Endodermal cell (in vitro differentiated cells): ENCODE measurements around the gene CPED1. TPM values are rescaled to one million over a fixed set of nuclear protein-coding genes. Genes with fewer than 3 reads are reported as not detected.

Experiments
- DNase-seq: peaks from one replicate; pipeline ENCODE4 v3.0.0-alpha.2; 2017
- H3K27ac ChIP-seq: 2 replicates; pipeline ENCODE4 v1.5.1; 2013; ENCODE audit warnings: mild to moderate bottlenecking, low read depth, low read length, moderate library complexity
- H3K27me3 ChIP-seq: 2 replicates; pipeline ENCODE4 v1.6.1; 2013; ENCODE audit warnings: mild to moderate bottlenecking, low read length, moderate library complexity; ENCODE audit not compliant: insufficient read depth, control insufficient read depth, poor library complexity, severe bottlenecking
- H3K36me3 ChIP-seq: 2 replicates; pipeline ENCODE4 v1.7.0; 2013; ENCODE audit warnings: mild to moderate bottlenecking, low read length, moderate library complexity; ENCODE audit not compliant: control insufficient read depth, insufficient read depth
- H3K4me1 ChIP-seq: one replicate; pipeline ENCODE4 v1.7.0; 2013; ENCODE audit warnings: low read length; ENCODE audit not compliant: control insufficient read depth, insufficient read depth
- H3K4me3 ChIP-seq: 2 replicates; pipeline ENCODE4 v1.5.1; 2013; ENCODE audit warnings: mild to moderate bottlenecking, low read length, moderate library complexity
- H3K9ac ChIP-seq: 2 replicates; pipeline ENCODE4 v1.6.1; 2013; ENCODE audit warnings: mild to moderate bottlenecking, low read length, moderate library complexity; ENCODE audit not compliant: poor library complexity, severe bottlenecking; ENCODE audit errors: extremely low read depth
- H3K9me3 ChIP-seq: 2 replicates; pipeline ENCODE4 v1.6.1; 2013; ENCODE audit warnings: mild to moderate bottlenecking, low read length, moderate library complexity; ENCODE audit not compliant: control insufficient read depth
- H3K27ac Mint-ChIP-seq: 2 replicates; pipeline ENCODE4 v1.8.0; 2020; ENCODE audit warnings: mixed read lengths
- H3K27me3 Mint-ChIP-seq: 2 replicates; pipeline ENCODE4 v1.8.0; 2021; ENCODE audit warnings: mild to moderate bottlenecking, mixed read lengths; ENCODE audit not compliant: insufficient read depth
- H3K36me3 Mint-ChIP-seq: 2 replicates; pipeline ENCODE4 v1.8.0; 2020; ENCODE audit warnings: low read depth, mixed read lengths
- H3K4me1 Mint-ChIP-seq: 2 replicates; pipeline ENCODE4 v1.8.0; 2020; ENCODE audit warnings: mixed read lengths
- H3K4me3 Mint-ChIP-seq: 2 replicates; pipeline ENCODE4 v1.8.0; 2020; ENCODE audit warnings: mild to moderate bottlenecking, moderate library complexity, mixed read lengths
- H3K9me3 Mint-ChIP-seq: 2 replicates; pipeline ENCODE4 v1.8.0; 2020; ENCODE audit warnings: mild to moderate bottlenecking, mixed read lengths
- CTCF ChIP-seq: fragments of 200-600 bp; sonication (generic); conservative IDR thresholded peaks from 2 replicates; pipeline ENCODE4 v1.5.0; 2021; ENCODE audit warnings: antibody characterized with exemption, mild to moderate bottlenecking
- WGBS, 2 experiments: methylation state at CpG; one replicate each; pipeline versions ENCODE4 v1.1.5 to v1.1.7; 2013; ENCODE audit warnings: missing lambda C conversion rate in 2 of 2, mixed read lengths in 1 of 2; ENCODE audit not compliant: insufficient coverage in 1 of 2, insufficient read length in 1 of 2; 5-methylcytosine and 5-hydroxymethylcytosine counted together
- total RNA-seq, 2 donors: library from RNA; stranded (reverse); fragmentation: NEBNext Ultra II Directional in 1 of 2; extraction: Animal tissue kit (Norgen Biotek cat#: 25700) in 1 of 2; gene quantifications; 2 replicates in 1 of 2; 3 replicates in 1 of 2; pipeline ENCODE4 v1.2.1, GENCODE V29; 2021

The CPED1 gene
- total RNA-seq, 2 donors from 2014 or later: 1.1 TPM; not detected in 1

- H3K36me3 ChIP-seq: no peaks in the 10 kb centered on the region
- no peaks in the 10 kb centered on the region for H3K4me1 ChIP-seq
- Mint-ChIP-seq H3K27me3 (peaks cover 1% of the 10 kb centered on the region), H3K4me3 (no peak overlapping the region), H3K36me3 (no peaks in the 10 kb centered on the region), H3K9me3 (no peaks in the 10 kb centered on the region), H3K4me1 (no peaks in the 10 kb centered on the region), H3K27ac (no peak overlapping the region)
- no peaks in the 10 kb centered on the region for H3K27me3 ChIP-seq
- no peak overlapping the region for H3K4me3 ChIP-seq
- DNase-seq: no peak
- no peak overlapping the region for H3K27ac ChIP-seq
- TF ChIP-seq CTCF: no peak
- WGBS, 2 experiments: 90 to 94% methylated on average over 1 to 3 of the region's 3 CpGs
- no peak overlapping the region for H3K9ac ChIP-seq
- no peaks in the 10 kb centered on the region for H3K9me3 ChIP-seq
Measured at GRCh38 chr7:121197455-121197854, 208.9 kb downstream of the CPED1 start.

GRCh38 chr7:121198502-121198901 lies 210.0 kb downstream of the CPED1 start:
- Mint-ChIP-seq H3K36me3 (no peaks in the 10 kb centered on the region), H3K4me1 (no peaks in the 10 kb centered on the region), H3K9me3 (no peaks in the 10 kb centered on the region), H3K27ac (no peak overlapping the region), H3K4me3 (no peak overlapping the region), H3K27me3 (peaks cover 1% of the 10 kb centered on the region)
- Histone ChIP-seq H3K27me3 (no peaks in the 10 kb centered on the region), H3K36me3 (no peaks in the 10 kb centered on the region), H3K9ac (no peak overlapping the region), H3K9me3 (no peaks in the 10 kb centered on the region), H3K4me3 (no peak overlapping the region), H3K27ac (no peak overlapping the region), H3K4me1 (no peaks in the 10 kb centered on the region)
- no peak for DNase-seq
- WGBS, 2 experiments: 89 to 90% methylated on average over 4 to 6 of the region's 6 CpGs
- no peak for TF ChIP-seq CTCF

- Histone ChIP-seq H3K4me3 (no peak overlapping the region), H3K27ac (no peak overlapping the region), H3K27me3 (no peaks in the 10 kb centered on the region), H3K36me3 (no peaks in the 10 kb centered on the region), H3K9me3 (no peaks in the 10 kb centered on the region), H3K4me1 (no peaks in the 10 kb centered on the region), H3K9ac (no peak overlapping the region)
- no peaks in the 10 kb centered on the region for H3K4me1 Mint-ChIP-seq
- H3K27me3 Mint-ChIP-seq: peaks cover 1% of the 10 kb centered on the region
- H3K27ac Mint-ChIP-seq: no peak overlapping the region
- no peaks in the 10 kb centered on the region for H3K9me3 Mint-ChIP-seq
- DNase-seq: no peak
- TF ChIP-seq CTCF: peak; percentile 21
- H3K4me3 Mint-ChIP-seq: no peak overlapping the region
- H3K36me3 Mint-ChIP-seq: no peaks in the 10 kb centered on the region
- 93 to 100% methylated on average over 2 of the region's 2 CpGs for WGBS, 2 experiments
Measured at GRCh38 chr7:121202125-121202524, 213.6 kb downstream of the CPED1 start.
